ENCODE measurements around the gene WDR18. TPM values are rescaled to one million over a fixed set of nuclear protein-coding genes. Genes with fewer than 3 reads are reported as not detected.

The WDR18 gene
- total RNA-seq, 1 experiment from 2014 or later, result 94.7 TPM

GRCh38 chr19:977058-977464 is 7.1 kb upstream of the WDR18 start:
- H2BK12ac ChIP-seq (ENCODE audit: insufficient read length, low read depth, low read length), result no peak overlapping the region
- no peaks in the 10 kb centered on the region for H3K9me3 ChIP-seq (ENCODE audit: control insufficient read depth, low read depth, low read length)
- no peak overlapping the region for H3K56ac ChIP-seq (ENCODE audit: insufficient read length, low read depth, low read length)
- H4K5ac ChIP-seq (ENCODE audit: insufficient read length, low read depth, low read length), result no peak overlapping the region
- no peak overlapping the region for H3K18ac ChIP-seq (ENCODE audit: insufficient read length, low read depth, low read length)
- no peak overlapping the region for H3K9ac ChIP-seq (ENCODE audit: extremely low read depth, insufficient read length, low read length)
- no peak overlapping the region for H4K8ac ChIP-seq (replicated peaks; ENCODE audit: insufficient read length, low read depth, low read length)
- no peak overlapping the region for H3K4me2 ChIP-seq (ENCODE audit: insufficient read depth, insufficient read length, low read length)
- Mint-ChIP-seq H3K27ac (no peak overlapping the region), H3K4me1 (peaks cover 2 to 26% of the 10 kb centered on the region in 2 experiments), H3K4me3 (no peak overlapping the region), H3K9me3 (no peaks in the 10 kb centered on the region), H3K27me3 (ENCODE audit: low read depth) (no peaks in the 10 kb centered on the region), H3K36me3 (ENCODE audit: insufficient read depth in 1 of 3, low read depth in 3 of 3) (peaks cover 5 to 7% (median 6%) of the 10 kb centered on the region in 3 experiments)
- H3K27ac ChIP-seq (ENCODE audit: insufficient read length, low read depth, low read length), result no peak overlapping the region
- TF ChIP-seq CTCF (conservative IDR thresholded peaks at IDR 0.05), result no peak
- H2AK5ac ChIP-seq (ENCODE audit: insufficient read length, low read length), result no peak overlapping the region
- WGBS (ENCODE audit: extremely low coverage, insufficient read length, low lambda C conversion rate), result no CpG with 5 or more reads among the region's 24 CpGs
- H3K27me3 ChIP-seq (ENCODE audit: insufficient read depth, low read length), result no peaks in the 10 kb centered on the region
- no peak overlapping the region for H3T11ph ChIP-seq (ENCODE audit: low read length)
- H2AFZ ChIP-seq (ENCODE audit: low read length), result no peak overlapping the region
- no peak overlapping the region for H3K23ac ChIP-seq (ENCODE audit: insufficient read length, low read depth, low read length)
- no peak for DNase-seq
- H3K79me2 ChIP-seq (ENCODE audit: insufficient read depth, low read length), result no peaks in the 10 kb centered on the region
- H3K14ac ChIP-seq (ENCODE audit: insufficient read depth, low read length), result no peak overlapping the region; the same call in 1 of the 2 replicates
- H2BK20ac ChIP-seq (ENCODE audit: low read depth, low read length, poor library complexity, severe bottlenecking), result no peak overlapping the region
- H2BK15ac ChIP-seq (ENCODE audit: low read depth, low read length), result no peak overlapping the region
- no peaks in the 10 kb centered on the region for H3K4me1 ChIP-seq (ENCODE audit: insufficient read depth, low read length)
- H2BK5ac ChIP-seq (ENCODE audit: insufficient read length, low read length), result no peak overlapping the region
- H3K4ac ChIP-seq (ENCODE audit: low read depth, low read length), result no peak overlapping the region
- no peaks in the 10 kb centered on the region for H3K79me1 ChIP-seq (ENCODE audit: insufficient read depth, low read depth, low read length, poor library complexity, severe bottlenecking)
- no peak overlapping the region for H2BK120ac ChIP-seq (ENCODE audit: low read depth, low read length, poor library complexity, severe bottlenecking)
- no peak overlapping the region for H4K91ac ChIP-seq (ENCODE audit: insufficient read length, low read depth, low read length)
- H3K23me2 ChIP-seq (ENCODE audit: insufficient read length, low read depth, low read length, poor library complexity, severe bottlenecking), result no peaks in the 10 kb centered on the region
- no peaks in the 10 kb centered on the region for H4K20me1 ChIP-seq (ENCODE audit: control insufficient read depth, insufficient read depth, insufficient read length)

Data from H9 (cell line).